ENCODE results near the gene TMEM127. TPM values are rescaled to one million over a fixed set of nuclear protein-coding genes. Genes with fewer than 3 reads are reported as not detected.

TMEM127 gene
- total and polyA plus RNA-seq, 2 donors (not counting 1 experiment from before 2014, with no cell fraction given): 21.5 to 48.0 TPM

DNA sequence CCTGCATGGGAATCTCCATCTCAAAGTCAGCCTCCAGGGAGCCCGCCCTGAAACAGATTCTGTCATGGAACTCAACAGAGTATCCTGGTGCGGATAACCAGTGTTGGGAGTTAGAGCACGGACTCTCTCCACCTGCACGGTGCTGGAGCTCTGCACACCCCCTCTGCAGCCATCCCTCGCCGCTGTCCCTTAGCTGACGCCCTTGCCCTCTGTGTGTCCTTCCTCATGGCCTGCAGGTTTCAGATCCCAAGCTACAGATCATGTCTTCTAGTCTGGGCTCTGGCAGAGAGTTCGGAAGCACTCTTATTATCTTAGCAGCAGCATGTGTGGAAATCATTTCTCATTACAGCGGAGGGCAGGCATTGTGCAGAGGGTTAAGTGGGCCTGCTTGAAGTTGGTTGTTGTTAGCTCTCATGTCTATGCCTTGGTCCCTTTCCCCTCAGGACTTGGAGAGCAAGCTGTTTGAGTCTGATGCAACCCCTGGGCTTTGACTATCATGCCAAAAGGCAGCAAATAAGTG, 26.0 kb downstream of the TMEM127 start:
- Mint-ChIP-seq H3K9me3 (ENCODE audit: insufficient read depth) (no peaks in the 10 kb centered on the region), H3K4me1 (peaks cover 28% of the 10 kb centered on the region), H3K27ac (no peak overlapping the region), H3K27me3 (no peaks in the 10 kb centered on the region), H3K4me3 (no peak overlapping the region)
- ChIA-PET CTCF (interaction anchor here (0.9 to 1.0 kb wide), 2 partner anchors 21 to 101 kb away, joined by 3 read pairs; no protein-coding TSS in a partner anchor), POLR2A (interaction anchor here (0.8 to 2.4 kb wide), 2 partner anchors 25 to 31 kb away, joined by 3 to 13 read pairs; partner anchors contain the start of gene STARD7)
- peaks cover 23 to 29% of the 10 kb centered on the region in 2 donors for H3K4me1 ChIP-seq (ENCODE audit: control insufficient read depth in 2 of 2, insufficient read depth in 2 of 2, low read length in 2 of 2)
- DNase-seq (no peak), ATAC-seq (ENCODE audit: low read depth) (no peak)
- intact Hi-C loops (cut with micrococcal nuclease): no loop called here
- no peak overlapping the region for H3K4me3 ChIP-seq (ENCODE audit: control extremely low read depth in 1 of 5, extremely low read depth in 1 of 5, insufficient read depth in 1 of 5, low read depth in 2 of 5, low read length in 4 of 5)
- H3K79me2 ChIP-seq (ENCODE audit: control insufficient read depth, insufficient read depth, low read length): peaks cover 3% of the 10 kb centered on the region
- no peaks in the 10 kb centered on the region for H3K9me3 ChIP-seq (ENCODE audit: control extremely low read depth in 1 of 3, control insufficient read depth in 2 of 3, insufficient read depth in 1 of 3, low read length in 2 of 3)
- H3K36me3 ChIP-seq (replicated peaks in 1 of 2; ENCODE audit: control extremely low read depth in 1 of 2, control insufficient read depth in 1 of 2, extremely low read depth in 1 of 2, insufficient read depth in 2 of 2, low read length in 1 of 2): peaks cover 0 to 3% of the 10 kb centered on the region in 2 experiments
- H4K20me1 ChIP-seq (ENCODE audit: control insufficient read depth, insufficient read depth, low read length, poor library complexity, severe bottlenecking): no peaks in the 10 kb centered on the region
- no peak overlapping the region for H3K4me2 ChIP-seq (replicated peaks; ENCODE audit: low read depth, low read length, poor library complexity, severe bottlenecking)
- H2AFZ ChIP-seq (ENCODE audit: insufficient read depth, low read depth, low read length, poor library complexity, severe bottlenecking): no peak overlapping the region
- TF ChIP-seq, protein P1, sequence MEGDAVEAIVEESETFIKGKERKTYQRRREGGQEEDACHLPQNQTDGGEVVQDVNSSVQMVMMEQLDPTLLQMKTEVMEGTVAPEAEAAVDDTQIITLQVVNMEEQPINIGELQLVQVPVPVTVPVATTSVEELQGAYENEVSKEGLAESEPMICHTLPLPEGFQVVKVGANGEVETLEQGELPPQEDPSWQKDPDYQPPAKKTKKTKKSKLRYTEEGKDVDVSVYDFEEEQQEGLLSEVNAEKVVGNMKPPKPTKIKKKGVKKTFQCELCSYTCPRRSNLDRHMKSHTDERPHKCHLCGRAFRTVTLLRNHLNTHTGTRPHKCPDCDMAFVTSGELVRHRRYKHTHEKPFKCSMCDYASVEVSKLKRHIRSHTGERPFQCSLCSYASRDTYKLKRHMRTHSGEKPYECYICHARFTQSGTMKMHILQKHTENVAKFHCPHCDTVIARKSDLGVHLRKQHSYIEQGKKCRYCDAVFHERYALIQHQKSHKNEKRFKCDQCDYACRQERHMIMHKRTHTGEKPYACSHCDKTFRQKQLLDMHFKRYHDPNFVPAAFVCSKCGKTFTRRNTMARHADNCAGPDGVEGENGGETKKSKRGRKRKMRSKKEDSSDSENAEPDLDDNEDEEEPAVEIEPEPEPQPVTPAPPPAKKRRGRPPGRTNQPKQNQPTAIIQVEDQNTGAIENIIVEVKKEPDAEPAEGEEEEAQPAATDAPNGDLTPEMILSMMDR (IDR thresholded peaks at IDR 0.05): no peak
- no peak for TF ChIP-seq EZH2 (IDR thresholded peaks at IDR 0.05; ENCODE audit: borderline replicate concordance, insufficient read depth, low read depth, low read length, poor library complexity, severe bottlenecking)
- no peak overlapping the region for H3K27ac ChIP-seq (ENCODE audit: low read length in 2 of 2)
- no peak overlapping the region for H3K9ac ChIP-seq (ENCODE audit: low read length)
- H3K27me3 ChIP-seq (replicated peaks in 1 of 4; ENCODE audit: control extremely low read depth in 1 of 4, control insufficient read depth in 3 of 4, insufficient read depth in 4 of 4, low read length in 3 of 4): no peaks in the 10 kb centered on the region
- WGBS (ENCODE audit: insufficient coverage): 94% methylated on average over 7 of the region's 9 CpGs

DNA sequence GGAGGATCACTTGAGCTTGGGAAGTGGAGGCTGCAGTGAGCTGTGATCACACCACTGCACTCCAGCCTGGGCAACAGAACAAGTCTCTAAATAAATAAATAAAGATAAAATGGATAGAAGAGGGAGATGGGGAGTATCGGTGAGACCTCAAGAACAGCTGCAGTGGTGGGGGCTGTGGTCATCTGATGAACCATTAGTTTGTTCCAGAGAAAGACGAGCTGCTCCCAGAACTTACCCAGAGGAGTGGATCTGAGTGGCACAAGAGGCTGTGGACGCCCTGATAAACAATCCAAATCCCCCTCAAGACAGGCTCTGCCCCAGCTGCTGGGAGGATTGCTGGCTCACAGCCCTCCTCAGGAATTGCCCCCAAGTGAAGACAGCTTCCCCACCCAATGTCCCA, 26.7 kb downstream of the TMEM127 start:
- H3K4me1 Mint-ChIP-seq: peaks cover 31% of the 10 kb centered on the region
- H3K4me3 Mint-ChIP-seq: no peak overlapping the region
- ATAC-seq (ENCODE audit: low read depth) (no peak), DNase-seq (no peak)
- Histone ChIP-seq H3K79me2 (ENCODE audit: control insufficient read depth, insufficient read depth, low read length) (peaks cover 3% of the 10 kb centered on the region), H3K9ac (ENCODE audit: low read length) (no peak overlapping the region), H3K4me3 (ENCODE audit: control extremely low read depth in 1 of 5, extremely low read depth in 1 of 5, insufficient read depth in 1 of 5, low read depth in 2 of 5, low read length in 4 of 5) (no peak overlapping the region), H4K20me1 (ENCODE audit: control insufficient read depth, insufficient read depth, low read length, poor library complexity, severe bottlenecking) (no peaks in the 10 kb centered on the region), H3K36me3 (replicated peaks in 1 of 2; ENCODE audit: control extremely low read depth in 1 of 2, control insufficient read depth in 1 of 2, extremely low read depth in 1 of 2, insufficient read depth in 2 of 2, low read length in 1 of 2) (peaks cover 0 to 3% of the 10 kb centered on the region in 2 experiments), H3K9me3 (ENCODE audit: control extremely low read depth in 1 of 3, control insufficient read depth in 2 of 3, insufficient read depth in 1 of 3, low read length in 2 of 3) (no peaks in the 10 kb centered on the region), H3K4me2 (replicated peaks; ENCODE audit: low read depth, low read length, poor library complexity, severe bottlenecking) (no peak overlapping the region), H3K4me1 (ENCODE audit: control insufficient read depth in 2 of 2, insufficient read depth in 2 of 2, low read length in 2 of 2) (peaks cover 28 to 34% of the 10 kb centered on the region in 2 donors), H3K27ac (ENCODE audit: low read length in 2 of 2) (no peak overlapping the region), H3K27me3 (replicated peaks in 1 of 4; ENCODE audit: control extremely low read depth in 1 of 4, control insufficient read depth in 3 of 4, insufficient read depth in 4 of 4, low read length in 3 of 4) (no peaks in the 10 kb centered on the region), H2AFZ (ENCODE audit: insufficient read depth, low read depth, low read length, poor library complexity, severe bottlenecking) (no peak overlapping the region)
- no peak overlapping the region for H3K27ac Mint-ChIP-seq
- no peaks in the 10 kb centered on the region for H3K9me3 Mint-ChIP-seq (ENCODE audit: insufficient read depth)
- ChIA-PET POLR2A (interaction anchor here (0.8 kb wide), 1 partner anchor 26 kb away, joined by 3 read pairs; no protein-coding TSS in a partner anchor), CTCF (interaction anchor here (0.9 kb wide), 1 partner anchor 100 kb away, joined by 3 read pairs; no protein-coding TSS in a partner anchor)
- intact Hi-C loops (cut with micrococcal nuclease): no loop called here
- WGBS (ENCODE audit: insufficient coverage): no CpG with 5 or more reads among the region's 3 CpGs
- TF ChIP-seq, protein P1 (IDR thresholded peaks at IDR 0.05): no peak
- no peak for TF ChIP-seq EZH2 (IDR thresholded peaks at IDR 0.05; ENCODE audit: borderline replicate concordance, insufficient read depth, low read depth, low read length, poor library complexity, severe bottlenecking)
- H3K27me3 Mint-ChIP-seq: no peaks in the 10 kb centered on the region
